Transverse colon (tissue), 4 donors: ENCODE measurements around the gene OXT.

Source experiments
- EP300 ChIP-seq: sonication (generic); formaldehyde crosslinking; IDR thresholded peaks from one replicate; pipeline ENCODE4 v1.6.1; 2017; ENCODE audit warnings: antibody characterized with exemption, low read depth
- POLR2A ChIP-seq: fragments of 450-650 bp; IDR thresholded peaks from one replicate; pipeline ENCODE4 v1.6.1; 2016; ENCODE audit warnings: antibody characterized with exemption, mild to moderate bottlenecking, moderate library complexity
- POLR2AphosphoS5 ChIP-seq, 3 donors: sonication (generic); formaldehyde crosslinking; IDR thresholded peaks; one replicate each; pipeline ENCODE4 v1.6.1; 2016; ENCODE audit warnings: antibody characterized with exemption in 3 of 3
- TF ChIP-seq, protein P1 (sequence below), 5 experiments: fragments of 200-600 bp in 3 of 5; fragments of 450-650 bp in 2 of 5; sonication (generic) in 3 of 5; IDR thresholded peaks; 1 replicate in 2 of 5; 2 replicates in 3 of 5; pipeline ENCODE4 v1.5.1; 2016 to 2017; ENCODE audit warnings: antibody characterized with exemption in 5 of 5, inconsistent platforms in 3 of 5, mild to moderate bottlenecking in 2 of 5, moderate library complexity in 1 of 5

GRCh38 chr20:3105256-3106137, 34.1 kb downstream of the OXT start:
- TF ChIP-seq, protein P1, sequence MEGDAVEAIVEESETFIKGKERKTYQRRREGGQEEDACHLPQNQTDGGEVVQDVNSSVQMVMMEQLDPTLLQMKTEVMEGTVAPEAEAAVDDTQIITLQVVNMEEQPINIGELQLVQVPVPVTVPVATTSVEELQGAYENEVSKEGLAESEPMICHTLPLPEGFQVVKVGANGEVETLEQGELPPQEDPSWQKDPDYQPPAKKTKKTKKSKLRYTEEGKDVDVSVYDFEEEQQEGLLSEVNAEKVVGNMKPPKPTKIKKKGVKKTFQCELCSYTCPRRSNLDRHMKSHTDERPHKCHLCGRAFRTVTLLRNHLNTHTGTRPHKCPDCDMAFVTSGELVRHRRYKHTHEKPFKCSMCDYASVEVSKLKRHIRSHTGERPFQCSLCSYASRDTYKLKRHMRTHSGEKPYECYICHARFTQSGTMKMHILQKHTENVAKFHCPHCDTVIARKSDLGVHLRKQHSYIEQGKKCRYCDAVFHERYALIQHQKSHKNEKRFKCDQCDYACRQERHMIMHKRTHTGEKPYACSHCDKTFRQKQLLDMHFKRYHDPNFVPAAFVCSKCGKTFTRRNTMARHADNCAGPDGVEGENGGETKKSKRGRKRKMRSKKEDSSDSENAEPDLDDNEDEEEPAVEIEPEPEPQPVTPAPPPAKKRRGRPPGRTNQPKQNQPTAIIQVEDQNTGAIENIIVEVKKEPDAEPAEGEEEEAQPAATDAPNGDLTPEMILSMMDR (IDR thresholded peaks at IDR 0.05), result no peak
- TF ChIP-seq POLR2A, result no peak
- TF ChIP-seq POLR2AphosphoS5 (IDR thresholded peaks at IDR 0.05), result no peak
- no peak for TF ChIP-seq EP300
